ENCODE results near the gene ACTR3C. TPM values are rescaled to one million over a fixed set of nuclear protein-coding genes. Genes with fewer than 3 reads are reported as not detected.

ACTR3C gene
- 1 to 10 TPM; 4.5 to 7.4 (median 5.5) TPM for total RNA-seq
- 4.2 TPM for polyA plus RNA-seq
- long read RNA-seq, donor 1, partial matches to known transcripts = 0 of 3 reads
- long read RNA-seq, donor 1, other reads (novel, unspliced or antisense) = 3 of 3 reads
- long read RNA-seq, donor 2, partial matches to known transcripts = 0 of 1 reads
- long read RNA-seq, donor 2, other reads (novel, unspliced or antisense) = 1 of 1 reads
- long read RNA-seq, donor 3, partial matches to known transcripts = 0 of 8 reads
- long read RNA-seq, donor 3, other reads (novel, unspliced or antisense) = 8 of 8 reads
- long read RNA-seq, donor 4, partial matches to known transcripts = 0 of 2 reads
- long read RNA-seq, donor 4, other reads (novel, unspliced or antisense) = 2 of 2 reads

DNA sequence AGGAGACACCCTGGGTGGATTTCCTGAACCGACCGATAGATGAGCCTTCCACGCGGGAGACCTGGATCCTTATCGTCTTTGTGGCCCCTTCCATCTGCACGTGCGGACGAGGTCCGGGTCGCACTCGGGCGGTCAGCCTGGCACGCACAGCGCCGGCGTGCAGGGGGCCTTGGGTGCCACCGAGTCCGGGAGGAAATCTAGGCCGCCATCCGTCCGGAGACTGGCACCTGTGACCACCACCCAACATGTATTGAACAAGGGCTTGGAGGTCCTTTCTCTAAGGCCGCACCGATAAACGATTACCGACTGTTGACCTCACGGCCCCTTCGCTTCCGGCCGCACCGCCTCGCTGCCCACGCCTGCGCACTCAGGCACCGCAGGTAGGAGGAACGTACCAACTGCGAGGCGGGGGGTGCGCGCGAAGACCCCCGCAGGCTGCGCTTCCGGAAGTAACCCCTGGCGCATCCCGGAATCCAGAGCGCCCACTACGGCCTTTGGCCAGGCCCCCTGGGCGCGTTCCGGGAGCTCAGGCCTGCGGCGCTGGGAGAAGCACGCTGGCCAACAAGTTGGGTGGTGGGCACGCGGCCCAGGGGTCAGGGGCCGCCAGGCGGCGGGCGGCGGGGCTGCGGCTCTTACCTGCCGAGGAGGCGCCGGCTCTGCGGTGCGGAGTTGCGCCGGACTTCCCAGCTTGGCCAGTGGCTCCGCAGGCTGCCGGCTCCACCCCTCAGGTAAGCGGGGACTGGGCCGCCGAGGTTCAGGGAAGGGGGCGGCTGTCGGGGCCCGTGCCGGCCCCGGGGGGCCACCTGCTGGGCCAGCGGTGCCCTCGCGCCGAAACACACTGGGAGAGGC, at the start of gene ACTR3C, which contains the start of gene LRRC61:
Gene ACTR3C, minus strand, starts transcription at position 713 of the 849 bp plus-strand sequence. CDS start 28,249 bp downstream, outside the sequence.
Gene LRRC61, plus strand, starts transcription at position 523 of the 849 bp plus-strand sequence. CDS start 13,507 bp downstream, outside the sequence.
- 7% methylated on average over 82 of the region's 82 CpGs for WGBS
- H3K4me3 ChIP-seq (ENCODE audit: low read length) = peak within 1 kb of the TSS; percentile 46
- peaks cover 2% of the 10 kb centered on the region for H3K4me1 ChIP-seq (ENCODE audit: control insufficient read depth, insufficient read depth, low read length)
- H3K27ac ChIP-seq (ENCODE audit: low read length) = no peak within 1 kb of the TSS
- intact Hi-C loops (cut with DNase I) = no loop called here
- peak; percentile 72 to 79 for ATAC-seq
- no peaks in the 10 kb centered on the region for H3K9me3 ChIP-seq (ENCODE audit: control insufficient read depth, low read length)
- no peaks in the 10 kb centered on the region for H3K27me3 ChIP-seq (ENCODE audit: control insufficient read depth, insufficient read depth)
- DNase-seq = peak in 2 of 3 donors; percentile 80 to 84

DNA sequence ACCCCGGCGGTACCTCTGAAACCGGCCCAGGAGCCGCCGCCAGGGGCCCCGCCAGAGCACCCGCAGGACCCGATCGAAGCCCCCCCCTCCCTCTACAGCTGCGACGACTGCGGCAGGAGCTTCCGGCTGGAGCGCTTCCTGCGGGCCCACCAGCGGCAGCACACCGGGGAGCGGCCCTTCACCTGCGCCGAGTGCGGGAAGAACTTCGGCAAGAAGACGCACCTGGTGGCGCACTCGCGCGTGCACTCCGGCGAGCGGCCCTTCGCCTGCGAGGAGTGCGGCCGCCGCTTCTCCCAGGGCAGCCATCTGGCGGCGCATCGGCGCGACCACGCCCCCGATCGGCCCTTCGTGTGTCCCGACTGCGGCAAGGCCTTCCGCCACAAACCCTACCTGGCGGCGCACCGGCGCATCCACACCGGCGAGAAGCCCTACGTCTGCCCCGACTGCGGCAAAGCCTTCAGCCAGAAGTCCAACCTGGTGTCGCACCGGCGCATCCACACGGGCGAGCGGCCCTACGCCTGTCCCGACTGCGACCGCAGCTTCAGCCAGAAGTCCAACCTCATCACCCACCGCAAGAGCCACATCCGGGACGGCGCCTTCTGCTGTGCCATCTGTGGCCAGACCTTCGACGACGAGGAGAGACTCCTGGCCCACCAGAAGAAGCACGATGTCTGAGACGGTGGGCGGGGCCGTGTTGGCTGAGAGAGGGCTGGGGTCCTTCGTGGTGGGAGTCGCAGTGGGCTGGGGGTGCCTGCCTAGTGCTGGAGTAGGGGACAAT, 49.1 kb upstream of the ACTR3C start:
- peaks cover 4% of the 10 kb centered on the region for H3K4me1 ChIP-seq (ENCODE audit: control insufficient read depth, insufficient read depth, low read length)
- intact Hi-C loops (cut with DNase I) = no loop called here
- no peak for ATAC-seq
- no peaks in the 10 kb centered on the region for H3K9me3 ChIP-seq (ENCODE audit: control insufficient read depth, low read length)
- H3K4me3 ChIP-seq (ENCODE audit: low read length) = no peak overlapping the region
- DNase-seq = peak in 1 of 3 donors; percentile 53
- no peaks in the 10 kb centered on the region for H3K27me3 ChIP-seq (ENCODE audit: control insufficient read depth, insufficient read depth)
- 84% methylated on average over 79 of the region's 79 CpGs for WGBS
- no peak overlapping the region for H3K27ac ChIP-seq (ENCODE audit: low read length)

GRCh38 chr7:150371996-150372270, 48.6 kb upstream of the ACTR3C start:
- Histone ChIP-seq H3K27ac (ENCODE audit: low read length) (no peak overlapping the region), H3K4me1 (ENCODE audit: control insufficient read depth, insufficient read depth, low read length) (peaks cover 4% of the 10 kb centered on the region), H3K9me3 (ENCODE audit: control insufficient read depth, low read length) (no peaks in the 10 kb centered on the region), H3K4me3 (ENCODE audit: low read length) (no peak overlapping the region), H3K27me3 (ENCODE audit: control insufficient read depth, insufficient read depth) (no peaks in the 10 kb centered on the region)
- ATAC-seq = no peak
- intact Hi-C loops (cut with DNase I) = no loop called here
- 89% methylated on average over 30 of the region's 30 CpGs for WGBS
- DNase-seq = no peak

DNA sequence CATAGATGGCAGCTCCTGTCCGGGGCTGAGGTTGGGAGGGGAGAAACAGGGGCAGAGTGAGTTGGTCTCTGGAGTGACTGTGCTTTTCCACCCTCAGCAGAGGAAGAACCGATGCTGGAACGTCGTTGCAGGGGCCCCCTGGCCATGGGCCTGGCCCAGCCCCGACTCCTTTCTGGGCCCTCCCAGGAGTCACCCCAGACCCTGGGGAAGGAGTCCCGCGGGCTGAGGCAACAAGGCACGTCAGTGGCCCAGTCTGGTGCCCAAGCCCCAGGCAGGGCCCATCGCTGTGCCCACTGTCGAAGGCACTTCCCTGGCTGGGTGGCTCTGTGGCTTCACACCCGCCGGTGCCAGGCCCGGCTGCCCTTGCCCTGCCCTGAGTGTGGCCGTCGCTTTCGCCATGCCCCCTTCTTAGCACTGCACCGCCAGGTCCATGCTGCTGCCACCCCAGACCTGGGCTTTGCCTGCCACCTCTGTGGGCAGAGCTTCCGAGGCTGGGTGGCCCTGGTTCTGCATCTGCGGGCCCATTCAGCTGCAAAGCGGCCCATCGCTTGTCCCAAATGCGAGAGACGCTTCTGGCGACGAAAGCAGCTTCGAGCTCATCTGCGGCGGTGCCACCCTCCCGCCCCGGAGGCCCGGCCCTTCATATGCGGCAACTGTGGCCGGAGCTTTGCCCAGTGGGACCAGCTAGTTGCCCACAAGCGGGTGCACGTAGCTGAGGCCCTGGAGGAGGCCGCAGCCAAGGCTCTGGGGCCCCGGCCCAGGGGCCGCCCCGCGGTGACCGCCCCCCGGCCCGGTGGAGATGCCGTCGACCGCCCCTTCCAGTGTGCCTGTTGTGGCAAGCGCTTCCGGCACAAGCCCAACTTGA, 48.0 kb upstream of the ACTR3C start:
- intact Hi-C loops (cut with DNase I) = no loop called here
- ATAC-seq (no peak), DNase-seq (peak in 2 of 3 donors; percentile 58 to 65)
- H3K27ac ChIP-seq (ENCODE audit: low read length) = no peak overlapping the region
- no peak overlapping the region for H3K4me3 ChIP-seq (ENCODE audit: low read length)
- no peaks in the 10 kb centered on the region for H3K27me3 ChIP-seq (ENCODE audit: control insufficient read depth, insufficient read depth)
- peaks cover 4% of the 10 kb centered on the region for H3K4me1 ChIP-seq (ENCODE audit: control insufficient read depth, insufficient read depth, low read length)
- WGBS = 85% methylated on average over 48 of the region's 48 CpGs
- H3K9me3 ChIP-seq (ENCODE audit: control insufficient read depth, low read length) = no peaks in the 10 kb centered on the region

DNA sequence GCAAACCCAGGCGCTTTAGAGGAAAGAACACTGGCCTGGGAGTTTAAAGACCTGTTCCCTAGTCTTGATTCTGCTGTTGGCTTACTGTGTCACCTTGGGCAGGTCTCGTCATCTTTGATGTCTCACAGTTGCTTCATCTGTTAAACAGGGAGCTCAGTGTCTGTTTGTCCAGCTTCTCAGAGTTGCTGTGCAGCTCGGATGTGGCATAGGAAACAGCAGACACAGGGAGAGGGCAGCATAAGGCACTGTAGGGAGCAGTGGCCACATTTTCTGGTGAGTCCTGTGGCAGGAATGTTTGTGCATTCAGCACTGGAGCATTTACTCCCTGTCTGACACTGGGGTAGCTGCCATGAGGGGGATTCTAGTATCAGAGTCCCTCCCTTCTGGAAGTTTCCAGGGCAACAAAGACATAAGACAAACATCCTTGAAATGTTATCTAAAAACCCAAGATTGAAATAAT, 47.3 kb upstream of the ACTR3C start:
- no peak overlapping the region for H3K27ac ChIP-seq (ENCODE audit: low read length)
- H3K27me3 ChIP-seq (ENCODE audit: control insufficient read depth, insufficient read depth) = no peaks in the 10 kb centered on the region
- peaks cover 4% of the 10 kb centered on the region for H3K4me1 ChIP-seq (ENCODE audit: control insufficient read depth, insufficient read depth, low read length)
- H3K4me3 ChIP-seq (ENCODE audit: low read length) = no peak overlapping the region
- intact Hi-C loops (cut with DNase I) = no loop called here
- DNase-seq (no peak), ATAC-seq (no peak)
- no peaks in the 10 kb centered on the region for H3K9me3 ChIP-seq (ENCODE audit: control insufficient read depth, low read length)
- WGBS = 71% methylated on average over 3 of the region's 3 CpGs

GRCh38 chr7:150369748-150370501, 46.6 kb upstream of the ACTR3C start:
- Histone ChIP-seq H3K4me3 (ENCODE audit: low read length) (peak overlapping the region; percentile 63), H3K27me3 (ENCODE audit: control insufficient read depth, insufficient read depth) (no peaks in the 10 kb centered on the region), H3K27ac (ENCODE audit: low read length) (peak overlapping the region; percentile 78), H3K9me3 (ENCODE audit: control insufficient read depth, low read length) (no peaks in the 10 kb centered on the region), H3K4me1 (ENCODE audit: control insufficient read depth, insufficient read depth, low read length) (peaks cover 4% of the 10 kb centered on the region)
- WGBS = 34% methylated on average over 23 of the region's 23 CpGs
- peak in 1 of 3 donors; percentile 51 for DNase-seq
- intact Hi-C loops (cut with DNase I) = loop anchor here in 1 of 4 donors (5.0 kb wide), 1 partner anchor 32 kb away; no protein-coding TSS in a partner anchor
- peak in 1 of 2 donors; percentile 1 for ATAC-seq

GRCh38 chr7:150368884-150369747, 45.8 kb upstream of the ACTR3C start:
- H3K27me3 ChIP-seq (ENCODE audit: control insufficient read depth, insufficient read depth) = no peaks in the 10 kb centered on the region
- H3K9me3 ChIP-seq (ENCODE audit: control insufficient read depth, low read length) = no peaks in the 10 kb centered on the region
- peak overlapping the region; percentile 63 for H3K4me3 ChIP-seq (ENCODE audit: low read length)
- H3K27ac ChIP-seq (ENCODE audit: low read length) = peak overlapping the region; percentile 78
- under 1% methylated on average over 58 of the region's 58 CpGs for WGBS
- DNase-seq = peak; percentile 81 to 92 (median 85)
- ATAC-seq = peak; percentile 62 to 75
- intact Hi-C loops (cut with DNase I) = loop anchor here in 1 of 4 donors (5.0 kb wide), 1 partner anchor 33 kb away; no protein-coding TSS in a partner anchor
- peaks cover 4% of the 10 kb centered on the region for H3K4me1 ChIP-seq (ENCODE audit: control insufficient read depth, insufficient read depth, low read length)

- intact Hi-C loops (cut with DNase I) = loop anchor here in 1 of 4 donors (5.0 kb wide), 1 partner anchor 34 kb away; no protein-coding TSS in a partner anchor
- DNase-seq = peak; percentile 94 to 98 (median 97)
- ATAC-seq = peak; percentile 87 to 89
- peak within 1 kb of the TSS; percentile 63 for H3K4me3 ChIP-seq (ENCODE audit: low read length)
- H3K9me3 ChIP-seq (ENCODE audit: control insufficient read depth, low read length) = no peaks in the 10 kb centered on the region
- H3K27ac ChIP-seq (ENCODE audit: low read length) = peak within 1 kb of the TSS; percentile 78
- under 1% methylated on average over 85 of the region's 85 CpGs for WGBS
- H3K4me1 ChIP-seq (ENCODE audit: control insufficient read depth, insufficient read depth, low read length) = peaks cover 4% of the 10 kb centered on the region
- H3K27me3 ChIP-seq (ENCODE audit: control insufficient read depth, insufficient read depth) = no peaks in the 10 kb centered on the region
These were observed 44.9 kb upstream of the ACTR3C start, which contains the start of gene REPIN1 for GRCh38 chr7:150368096-150368883. TSS of gene REPIN1 (plus strand) at chr7:150368822. CDS start at chr7:150369712, 890 bp downstream.
